Gastroesophageal sphincter (tissue), 3 donors: ENCODE measurements around the gene FBXW12.

Source experiments
- EP300 ChIP-seq: sonication (generic); formaldehyde crosslinking; IDR thresholded peaks from one replicate; pipeline ENCODE4 v1.6.1; 2017; ENCODE audit warnings: antibody characterized with exemption, mild to moderate bottlenecking
- POLR2AphosphoS5 ChIP-seq: sonication (generic); formaldehyde crosslinking; IDR thresholded peaks from one replicate; pipeline ENCODE4 v1.6.1; 2017; ENCODE audit warnings: antibody characterized with exemption
- TF ChIP-seq, protein P1 (sequence below), 4 experiments: fragments of 200-600 bp in 2 of 4; fragments of 450-650 bp in 2 of 4; sonication (generic) in 1 of 4; IDR thresholded peaks; one replicate each; pipeline ENCODE4 v1.5.1; 2017 to 2019; ENCODE audit warnings: antibody characterized with exemption in 4 of 4, mild to moderate bottlenecking in 2 of 4, moderate library complexity in 2 of 4

DNA sequence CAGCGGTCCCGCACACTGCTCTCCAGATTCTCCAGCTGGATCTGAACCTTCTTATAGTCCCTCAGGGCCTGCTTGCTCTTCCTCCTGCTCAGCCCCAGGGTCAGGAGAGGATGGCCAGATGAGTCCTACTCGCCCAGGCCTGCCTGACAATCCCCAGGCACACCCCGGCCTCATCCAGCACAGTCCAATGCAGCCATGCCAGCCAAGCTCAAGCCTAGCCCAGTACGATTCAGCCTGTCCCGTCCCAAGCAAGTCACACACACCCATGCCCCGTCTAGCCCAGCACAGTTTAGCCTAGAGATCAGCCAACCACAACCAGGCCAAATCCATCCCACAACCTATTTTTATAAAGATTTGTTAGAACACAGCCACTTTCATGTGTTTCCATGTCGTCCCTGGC, 41.1 kb downstream of the FBXW12 start:
- TF ChIP-seq, protein P1, sequence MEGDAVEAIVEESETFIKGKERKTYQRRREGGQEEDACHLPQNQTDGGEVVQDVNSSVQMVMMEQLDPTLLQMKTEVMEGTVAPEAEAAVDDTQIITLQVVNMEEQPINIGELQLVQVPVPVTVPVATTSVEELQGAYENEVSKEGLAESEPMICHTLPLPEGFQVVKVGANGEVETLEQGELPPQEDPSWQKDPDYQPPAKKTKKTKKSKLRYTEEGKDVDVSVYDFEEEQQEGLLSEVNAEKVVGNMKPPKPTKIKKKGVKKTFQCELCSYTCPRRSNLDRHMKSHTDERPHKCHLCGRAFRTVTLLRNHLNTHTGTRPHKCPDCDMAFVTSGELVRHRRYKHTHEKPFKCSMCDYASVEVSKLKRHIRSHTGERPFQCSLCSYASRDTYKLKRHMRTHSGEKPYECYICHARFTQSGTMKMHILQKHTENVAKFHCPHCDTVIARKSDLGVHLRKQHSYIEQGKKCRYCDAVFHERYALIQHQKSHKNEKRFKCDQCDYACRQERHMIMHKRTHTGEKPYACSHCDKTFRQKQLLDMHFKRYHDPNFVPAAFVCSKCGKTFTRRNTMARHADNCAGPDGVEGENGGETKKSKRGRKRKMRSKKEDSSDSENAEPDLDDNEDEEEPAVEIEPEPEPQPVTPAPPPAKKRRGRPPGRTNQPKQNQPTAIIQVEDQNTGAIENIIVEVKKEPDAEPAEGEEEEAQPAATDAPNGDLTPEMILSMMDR (IDR thresholded peaks at IDR 0.05), result no peak
- no peak for TF ChIP-seq POLR2AphosphoS5
- no peak for TF ChIP-seq EP300
